Measurements from ENCODE around the gene ZDHHC8.
A peak's percentile ranks its signal among the peaks of the same experiment; 100 is the strongest.

The ZDHHC8 gene

GRCh38 chr22:20117633-20118299, 13.8 kb upstream of the ZDHHC8 start:
- Histone ChIP-seq H3K4me3 (ENCODE audit: low read length) (peak overlapping the region; percentile 97), H3K36me3 (ENCODE audit: control insufficient read depth, insufficient read depth, low read length, severe bottlenecking) (peaks cover 46% of the 10 kb centered on the region), H3K9me3 (ENCODE audit: control insufficient read depth, low read length) (no peaks in the 10 kb centered on the region), H3K27me3 (replicated peaks; ENCODE audit: control insufficient read depth, insufficient read depth, low read length) (no peaks in the 10 kb centered on the region), H3K4me1 (ENCODE audit: control insufficient read depth, insufficient read depth, low read length) (peaks cover 28% of the 10 kb centered on the region), H3K9ac (ENCODE audit: low read length) (peak overlapping the region; percentile 90)
- peak; percentile 63 for DNase-seq (ENCODE audit: low read depth)

- Histone ChIP-seq H3K4me3 (ENCODE audit: low read length) (peak overlapping the region; percentile 97), H3K36me3 (ENCODE audit: control insufficient read depth, insufficient read depth, low read length, severe bottlenecking) (peaks cover 41% of the 10 kb centered on the region), H3K4me1 (ENCODE audit: control insufficient read depth, insufficient read depth, low read length) (peaks cover 28% of the 10 kb centered on the region), H3K9me3 (ENCODE audit: control insufficient read depth, low read length) (no peaks in the 10 kb centered on the region), H3K9ac (ENCODE audit: low read length) (peak overlapping the region; percentile 90), H3K27me3 (replicated peaks; ENCODE audit: control insufficient read depth, insufficient read depth, low read length) (no peaks in the 10 kb centered on the region)
- no peak for DNase-seq (ENCODE audit: low read depth)
Observed at GRCh38 chr22:20118300-20119020, 13.1 kb upstream of the ZDHHC8 start.

- H3K9me3 ChIP-seq (ENCODE audit: control insufficient read depth, low read length), result no peaks in the 10 kb centered on the region
- no peak for DNase-seq (ENCODE audit: low read depth)
- no peak overlapping the region for H3K4me3 ChIP-seq (ENCODE audit: low read length)
- H3K27me3 ChIP-seq (replicated peaks; ENCODE audit: control insufficient read depth, insufficient read depth, low read length), result no peaks in the 10 kb centered on the region
- H3K9ac ChIP-seq (ENCODE audit: low read length), result no peak overlapping the region
- H3K4me1 ChIP-seq (ENCODE audit: control insufficient read depth, insufficient read depth, low read length), result peaks cover 14% of the 10 kb centered on the region
- peaks cover 52% of the 10 kb centered on the region for H3K36me3 ChIP-seq (ENCODE audit: control insufficient read depth, insufficient read depth, low read length, severe bottlenecking)
Observed at GRCh38 chr22:20121856-20122415, 9.7 kb upstream of the ZDHHC8 start.

- no peaks in the 10 kb centered on the region for H3K9me3 ChIP-seq (ENCODE audit: control insufficient read depth, low read length)
Observed at GRCh38 chr22:20123366-20124082, 8.1 kb upstream of the ZDHHC8 start.

GRCh38 chr22:20124083-20124787, 7.4 kb upstream of the ZDHHC8 start:
- no peak overlapping the region for H3K4me3 ChIP-seq (ENCODE audit: low read length)
- H3K27me3 ChIP-seq (replicated peaks; ENCODE audit: control insufficient read depth, insufficient read depth, low read length), result no peaks in the 10 kb centered on the region
- H3K4me1 ChIP-seq (ENCODE audit: control insufficient read depth, insufficient read depth, low read length), result peaks cover 1% of the 10 kb centered on the region
- no peak for DNase-seq (ENCODE audit: low read depth)
- no peaks in the 10 kb centered on the region for H3K9me3 ChIP-seq (ENCODE audit: control insufficient read depth, low read length)
- peaks cover 59% of the 10 kb centered on the region for H3K36me3 ChIP-seq (ENCODE audit: control insufficient read depth, insufficient read depth, low read length, severe bottlenecking)
- H3K9ac ChIP-seq (ENCODE audit: low read length), result no peak overlapping the region

More at GRCh38 chr22:20123366-20124082, 8.1 kb upstream of the ZDHHC8 start:
- Histone ChIP-seq H3K4me3 (ENCODE audit: low read length) (no peak overlapping the region), H3K9ac (ENCODE audit: low read length) (no peak overlapping the region), H3K36me3 (ENCODE audit: control insufficient read depth, insufficient read depth, low read length, severe bottlenecking) (peaks cover 59% of the 10 kb centered on the region), H3K27me3 (replicated peaks; ENCODE audit: control insufficient read depth, insufficient read depth, low read length) (no peaks in the 10 kb centered on the region), H3K4me1 (ENCODE audit: control insufficient read depth, insufficient read depth, low read length) (peaks cover 8% of the 10 kb centered on the region)
- no peak for DNase-seq (ENCODE audit: low read depth)

GRCh38 chr22:20125201-20126174, 6.1 kb upstream of the ZDHHC8 start:
- no peak for DNase-seq (ENCODE audit: low read depth)
- no peaks in the 10 kb centered on the region for H3K27me3 ChIP-seq (replicated peaks; ENCODE audit: control insufficient read depth, insufficient read depth, low read length)
- H3K9me3 ChIP-seq (ENCODE audit: control insufficient read depth, low read length), result no peaks in the 10 kb centered on the region
- peaks cover 50% of the 10 kb centered on the region for H3K36me3 ChIP-seq (ENCODE audit: control insufficient read depth, insufficient read depth, low read length, severe bottlenecking)
- no peak overlapping the region for H3K4me3 ChIP-seq (ENCODE audit: low read length)
- H3K4me1 ChIP-seq (ENCODE audit: control insufficient read depth, insufficient read depth, low read length), result peaks cover under 1% of the 10 kb centered on the region
- no peak overlapping the region for H3K9ac ChIP-seq (ENCODE audit: low read length)

GRCh38 chr22:20126284-20127029, 5.1 kb upstream of the ZDHHC8 start:
- H3K9me3 ChIP-seq (ENCODE audit: control insufficient read depth, low read length), result no peaks in the 10 kb centered on the region
- peaks cover 2% of the 10 kb centered on the region for H3K4me1 ChIP-seq (ENCODE audit: control insufficient read depth, insufficient read depth, low read length)
- no peak overlapping the region for H3K9ac ChIP-seq (ENCODE audit: low read length)
- no peak for DNase-seq (ENCODE audit: low read depth)
- no peaks in the 10 kb centered on the region for H3K27me3 ChIP-seq (replicated peaks; ENCODE audit: control insufficient read depth, insufficient read depth, low read length)
- H3K4me3 ChIP-seq (ENCODE audit: low read length), result no peak overlapping the region
- peaks cover 45% of the 10 kb centered on the region for H3K36me3 ChIP-seq (ENCODE audit: control insufficient read depth, insufficient read depth, low read length, severe bottlenecking)

GRCh38 chr22:20127318-20127868, 4.2 kb upstream of the ZDHHC8 start:
- DNase-seq (ENCODE audit: low read depth), result no peak
- Histone ChIP-seq H3K36me3 (ENCODE audit: control insufficient read depth, insufficient read depth, low read length, severe bottlenecking) (peaks cover 36% of the 10 kb centered on the region), H3K9ac (ENCODE audit: low read length) (no peak overlapping the region), H3K9me3 (ENCODE audit: control insufficient read depth, low read length) (no peaks in the 10 kb centered on the region), H3K27me3 (replicated peaks; ENCODE audit: control insufficient read depth, insufficient read depth, low read length) (no peaks in the 10 kb centered on the region), H3K4me1 (ENCODE audit: control insufficient read depth, insufficient read depth, low read length) (peaks cover 2% of the 10 kb centered on the region), H3K4me3 (ENCODE audit: low read length) (no peak overlapping the region)

- Histone ChIP-seq H3K9me3 (ENCODE audit: control insufficient read depth, low read length) (no peaks in the 10 kb centered on the region), H3K4me3 (ENCODE audit: low read length) (no peak overlapping the region), H3K36me3 (ENCODE audit: control insufficient read depth, insufficient read depth, low read length, severe bottlenecking) (peaks cover 35% of the 10 kb centered on the region), H3K9ac (ENCODE audit: low read length) (no peak overlapping the region), H3K27me3 (replicated peaks; ENCODE audit: control insufficient read depth, insufficient read depth, low read length) (no peaks in the 10 kb centered on the region), H3K4me1 (ENCODE audit: control insufficient read depth, insufficient read depth, low read length) (peaks cover 9% of the 10 kb centered on the region)
- no peak for DNase-seq (ENCODE audit: low read depth)
Observed at GRCh38 chr22:20127869-20128618, 3.6 kb upstream of the ZDHHC8 start.
